ENCODE data around the gene DBNDD1.

DBNDD1 gene

GRCh38 chr16:89987169-89987568, 32.1 kb downstream of the DBNDD1 start:
- no peak for DNase-seq (ENCODE audit: low read depth)
- TF ChIP-seq, protein P1, sequence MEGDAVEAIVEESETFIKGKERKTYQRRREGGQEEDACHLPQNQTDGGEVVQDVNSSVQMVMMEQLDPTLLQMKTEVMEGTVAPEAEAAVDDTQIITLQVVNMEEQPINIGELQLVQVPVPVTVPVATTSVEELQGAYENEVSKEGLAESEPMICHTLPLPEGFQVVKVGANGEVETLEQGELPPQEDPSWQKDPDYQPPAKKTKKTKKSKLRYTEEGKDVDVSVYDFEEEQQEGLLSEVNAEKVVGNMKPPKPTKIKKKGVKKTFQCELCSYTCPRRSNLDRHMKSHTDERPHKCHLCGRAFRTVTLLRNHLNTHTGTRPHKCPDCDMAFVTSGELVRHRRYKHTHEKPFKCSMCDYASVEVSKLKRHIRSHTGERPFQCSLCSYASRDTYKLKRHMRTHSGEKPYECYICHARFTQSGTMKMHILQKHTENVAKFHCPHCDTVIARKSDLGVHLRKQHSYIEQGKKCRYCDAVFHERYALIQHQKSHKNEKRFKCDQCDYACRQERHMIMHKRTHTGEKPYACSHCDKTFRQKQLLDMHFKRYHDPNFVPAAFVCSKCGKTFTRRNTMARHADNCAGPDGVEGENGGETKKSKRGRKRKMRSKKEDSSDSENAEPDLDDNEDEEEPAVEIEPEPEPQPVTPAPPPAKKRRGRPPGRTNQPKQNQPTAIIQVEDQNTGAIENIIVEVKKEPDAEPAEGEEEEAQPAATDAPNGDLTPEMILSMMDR (conservative IDR thresholded peaks at IDR 0.05; ENCODE audit: low read depth, low read length) = no peak
- H3K4me3 ChIP-seq (ENCODE audit: low read depth, low read length) = no peak overlapping the region

DNA sequence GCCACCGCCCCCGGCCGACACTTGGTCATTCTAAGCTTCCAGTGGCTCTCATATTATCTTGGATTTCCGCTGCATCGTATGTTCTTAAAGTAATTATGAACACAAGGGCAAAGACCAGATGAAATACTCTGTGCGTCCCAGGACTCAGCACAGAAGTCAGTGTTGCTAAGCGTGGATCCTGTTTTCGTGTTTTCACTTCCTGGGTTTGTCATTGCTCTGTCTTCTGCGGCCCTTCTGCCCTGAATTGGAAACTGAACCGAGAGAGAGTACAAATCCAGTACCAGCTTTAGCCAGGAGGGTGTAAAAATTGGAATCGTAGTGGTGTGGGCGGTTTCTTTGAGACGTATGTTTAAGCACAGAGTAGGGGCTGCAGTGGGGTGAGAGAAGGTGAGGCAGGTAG, 32.7 kb downstream of the DBNDD1 start:
- no peak overlapping the region for H3K4me3 ChIP-seq (ENCODE audit: low read depth, low read length)
- DNase-seq (ENCODE audit: low read depth) = no peak
- TF ChIP-seq, protein P1 (conservative IDR thresholded peaks at IDR 0.05; ENCODE audit: low read depth, low read length) = no peak

DNA sequence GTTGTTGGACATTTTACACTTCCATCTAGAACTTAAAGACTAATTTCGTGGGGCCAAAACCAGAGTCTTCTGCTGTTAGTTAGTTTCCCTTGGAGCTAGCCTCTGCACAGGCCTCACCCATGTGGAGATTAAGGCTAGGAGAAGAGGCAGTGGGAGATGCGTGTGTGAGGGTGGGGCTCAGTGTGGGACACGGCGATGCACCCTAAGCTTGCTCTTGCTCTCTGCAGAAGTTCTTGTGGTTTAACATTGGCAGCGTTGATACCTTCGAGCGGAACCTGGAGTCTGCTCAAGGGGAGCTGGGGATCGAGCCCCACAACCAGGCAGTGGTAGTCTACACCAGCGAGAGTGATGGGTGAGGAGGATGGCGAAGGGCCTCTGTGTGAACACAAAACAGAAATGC, 34.0 kb downstream of the DBNDD1 start:
- no peak for DNase-seq (ENCODE audit: low read depth)
- no peak overlapping the region for H3K4me3 ChIP-seq (ENCODE audit: low read depth, low read length)
- TF ChIP-seq, protein P1 (conservative IDR thresholded peaks at IDR 0.05; ENCODE audit: low read depth, low read length) = no peak

GRCh38 chr16:89984216-89984615, 35.0 kb downstream of the DBNDD1 start:
- TF ChIP-seq, protein P1 (conservative IDR thresholded peaks at IDR 0.05; ENCODE audit: low read depth, low read length) = no peak
- no peak for DNase-seq (ENCODE audit: low read depth)
- no peak overlapping the region for H3K4me3 ChIP-seq (ENCODE audit: low read depth, low read length)

DNA sequence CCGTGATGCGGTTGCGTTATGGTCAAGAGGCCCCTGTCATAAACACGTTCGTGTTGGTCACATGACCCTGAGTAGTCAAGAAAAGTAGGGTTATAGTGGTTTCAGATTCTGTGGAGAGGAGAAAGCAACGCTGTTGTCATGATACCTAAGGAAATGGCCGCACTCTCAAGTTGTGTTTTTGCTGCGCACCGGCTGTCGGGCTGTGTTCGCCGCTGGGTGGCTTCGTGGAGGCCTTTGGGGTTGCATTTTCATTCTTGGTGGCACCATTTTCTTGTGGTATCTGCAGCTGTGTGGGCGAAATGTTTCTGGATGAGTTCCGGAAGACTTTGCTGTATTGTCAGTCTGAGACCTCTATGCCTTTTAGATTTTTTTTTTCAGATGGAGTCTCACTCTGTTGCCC, 35.7 kb downstream of the DBNDD1 start:
- TF ChIP-seq, protein P1 (conservative IDR thresholded peaks at IDR 0.05; ENCODE audit: low read depth, low read length) = no peak
- DNase-seq (ENCODE audit: low read depth) = no peak
- H3K4me3 ChIP-seq (ENCODE audit: low read depth, low read length) = no peak overlapping the region

GRCh38 chr16:89982318-89982717, 36.9 kb downstream of the DBNDD1 start:
- TF ChIP-seq, protein P1 (conservative IDR thresholded peaks at IDR 0.05; ENCODE audit: low read depth, low read length) = no peak
- DNase-seq (ENCODE audit: low read depth) = no peak
- no peak overlapping the region for H3K4me3 ChIP-seq (ENCODE audit: low read depth, low read length)

DNA sequence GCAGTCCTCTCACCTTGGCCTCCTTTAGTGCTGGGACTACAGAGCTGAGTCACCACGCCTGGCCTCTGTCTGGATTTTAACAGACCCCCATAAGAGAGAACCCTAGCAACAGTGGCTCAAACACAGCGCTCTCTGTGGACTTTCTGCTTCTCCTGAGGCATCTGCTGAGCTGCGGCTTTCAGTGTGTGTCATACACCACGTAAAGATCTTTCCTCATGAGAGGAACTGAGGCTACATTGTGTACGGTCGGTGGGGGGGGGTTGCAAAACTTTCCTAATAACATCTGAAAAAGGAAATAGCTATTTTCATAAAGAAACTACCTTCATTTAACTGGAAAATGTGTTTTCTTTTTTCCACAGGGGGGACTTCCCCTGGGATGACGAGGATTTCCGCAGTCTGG, 37.8 kb downstream of the DBNDD1 start:
- H3K4me3 ChIP-seq (ENCODE audit: low read depth, low read length) = no peak overlapping the region
- TF ChIP-seq, protein P1 (conservative IDR thresholded peaks at IDR 0.05; ENCODE audit: low read depth, low read length) = no peak
- no peak for DNase-seq (ENCODE audit: low read depth)
